Measurements from ENCODE around the gene PIP5K1C.

Gene PIP5K1C

GRCh38 chr19:3641515-3642269 is 58.6 kb downstream of the PIP5K1C start:
- H3K27me3 ChIP-seq (replicated peaks; ENCODE audit: control insufficient read depth, insufficient read depth, low read length), result no peaks in the 10 kb centered on the region
- peaks cover 28% of the 10 kb centered on the region for H3K36me3 ChIP-seq (ENCODE audit: control insufficient read depth, insufficient read depth, low read length)
- no peak overlapping the region for H3K4me3 ChIP-seq (replicated peaks; ENCODE audit: low read depth, low read length)
- no peak for TF ChIP-seq CTCF (IDR thresholded peaks at IDR 0.05; ENCODE audit: insufficient read depth, low read length, poor library complexity, severe bottlenecking)
- DNase-seq (ENCODE audit: extremely low read depth, insufficient read length), result no peak

GRCh38 chr19:3639479-3639878 is 60.8 kb downstream of the PIP5K1C start:
- no peak for TF ChIP-seq CTCF (IDR thresholded peaks at IDR 0.05; ENCODE audit: insufficient read depth, low read length, poor library complexity, severe bottlenecking)
- DNase-seq (ENCODE audit: extremely low read depth, insufficient read length), result no peak
- peaks cover 21% of the 10 kb centered on the region for H3K36me3 ChIP-seq (ENCODE audit: control insufficient read depth, insufficient read depth, low read length)

GRCh38 chr19:3638208-3639193 is 61.8 kb downstream of the PIP5K1C start:
- peaks cover 21% of the 10 kb centered on the region for H3K36me3 ChIP-seq (ENCODE audit: control insufficient read depth, insufficient read depth, low read length)

More at GRCh38 chr19:3639479-3639878, 60.8 kb downstream of the PIP5K1C start:
- no peaks in the 10 kb centered on the region for H3K27me3 ChIP-seq (replicated peaks; ENCODE audit: control insufficient read depth, insufficient read depth, low read length)
- no peak overlapping the region for H3K4me3 ChIP-seq (replicated peaks; ENCODE audit: low read depth, low read length)

GRCh38 chr19:3637621-3638020 is 62.6 kb downstream of the PIP5K1C start:
- TF ChIP-seq CTCF (IDR thresholded peaks at IDR 0.05; ENCODE audit: insufficient read depth, low read length, poor library complexity, severe bottlenecking), result no peak
- H3K36me3 ChIP-seq (ENCODE audit: control insufficient read depth, insufficient read depth, low read length), result peaks cover 19% of the 10 kb centered on the region
- H3K4me3 ChIP-seq (replicated peaks; ENCODE audit: low read depth, low read length), result no peak overlapping the region
- H3K27me3 ChIP-seq (replicated peaks; ENCODE audit: control insufficient read depth, insufficient read depth, low read length), result no peaks in the 10 kb centered on the region
- DNase-seq (ENCODE audit: extremely low read depth, insufficient read length), result no peak

More at GRCh38 chr19:3638208-3639193, 61.8 kb downstream of the PIP5K1C start:
- no peak for DNase-seq (ENCODE audit: extremely low read depth, insufficient read length)
- Histone ChIP-seq H3K4me3 (replicated peaks; ENCODE audit: low read depth, low read length) (no peak overlapping the region), H3K27me3 (replicated peaks; ENCODE audit: control insufficient read depth, insufficient read depth, low read length) (no peaks in the 10 kb centered on the region)
- TF ChIP-seq CTCF (IDR thresholded peaks at IDR 0.05; ENCODE audit: insufficient read depth, low read length, poor library complexity, severe bottlenecking), result no peak

GRCh38 chr19:3636962-3637361 is 63.3 kb downstream of the PIP5K1C start:
- H3K36me3 ChIP-seq (ENCODE audit: control insufficient read depth, insufficient read depth, low read length), result peaks cover 23% of the 10 kb centered on the region
- H3K4me3 ChIP-seq (replicated peaks; ENCODE audit: low read depth, low read length), result no peak overlapping the region
- no peak for TF ChIP-seq CTCF (IDR thresholded peaks at IDR 0.05; ENCODE audit: insufficient read depth, low read length, poor library complexity, severe bottlenecking)
- no peaks in the 10 kb centered on the region for H3K27me3 ChIP-seq (replicated peaks; ENCODE audit: control insufficient read depth, insufficient read depth, low read length)
- DNase-seq (ENCODE audit: extremely low read depth, insufficient read length), result no peak

Data from GM06990 (cell line).